Liver (tissue), 3 donors: ENCODE results near the gene SMAP1.

Source experiments
- CTCF ChIP-seq: fragments of 150-350 bp; IDR thresholded peaks from 2 replicates; pipeline ENCODE4 v1.5.1; 2017; ENCODE audit warnings: improper control_type of control experiment, low read depth, low read length; ENCODE audit not compliant: missing input control
- EGR1 ChIP-seq, 2 donors: IDR thresholded peaks; 2 replicates each; pipeline ENCODE4 v1.6.1; 2016 to 2018; ENCODE audit warnings: antibody characterized with exemption in 2 of 2, low read depth in 2 of 2
- FOXA2 ChIP-seq: IDR thresholded peaks from 2 replicates; pipeline ENCODE4 v1.6.1; 2016; ENCODE audit warnings: antibody characterized with exemption
- GABPA ChIP-seq, 2 donors: IDR thresholded peaks in 1 of 2; conservative IDR thresholded peaks in 1 of 2; 2 replicates each; pipeline ENCODE4 v1.6.1; 2016; ENCODE audit warnings: antibody characterized with exemption in 2 of 2, mild to moderate bottlenecking in 1 of 2, moderate library complexity in 1 of 2
- MAX ChIP-seq: IDR thresholded peaks from 2 replicates; pipeline ENCODE4 v1.6.1; 2016; ENCODE audit warnings: antibody characterized with exemption
- RAD21 ChIP-seq, 2 donors: IDR thresholded peaks; 2 replicates each; pipeline ENCODE4 v1.6.1; 2016; ENCODE audit warnings: antibody characterized with exemption in 2 of 2, mild to moderate bottlenecking in 2 of 2
- SP1 ChIP-seq: IDR thresholded peaks from 2 replicates; pipeline ENCODE4 v1.6.1; 2018; ENCODE audit warnings: antibody characterized with exemption, mild to moderate bottlenecking
- TAF1 ChIP-seq: conservative IDR thresholded peaks from 2 replicates; pipeline ENCODE4 v1.6.1; 2016; ENCODE audit warnings: antibody characterized with exemption, mild to moderate bottlenecking
- YY1 ChIP-seq: IDR thresholded peaks from 2 replicates; pipeline ENCODE4 v1.6.1; 2016; ENCODE audit warnings: antibody characterized with exemption, mild to moderate bottlenecking
- donor health status: healthy.
- donor health status: healthy.

GRCh38 chr6:70813885-70814284 is 146.2 kb downstream of the SMAP1 start:
- no peak for TF ChIP-seq YY1
- TF ChIP-seq CTCF, result no peak
- TF ChIP-seq TAF1, result no peak
- TF ChIP-seq MAX, result no peak
- no peak for TF ChIP-seq RAD21 (IDR thresholded peaks at IDR 0.05)
- no peak for TF ChIP-seq EGR1 (IDR thresholded peaks at IDR 0.05; ENCODE audit: low read depth in 2 of 2)
- TF ChIP-seq GABPA (IDR thresholded peaks at IDR 0.05 in 1 of 2, conservative IDR thresholded peaks at IDR 0.05 in 1 of 2), result no peak
- no peak for TF ChIP-seq SP1
- TF ChIP-seq FOXA2, result no peak
